NOMO-1 treated with DMSO at 0.1 percent for 48 hours (cell line): ENCODE results near the gene PIP4P1.
A peak's percentile ranks its signal among the peaks of the same experiment; 100 is the strongest.
"Not testable (repeated sequence)": the region's sequence is repeated elsewhere in the genome, so short reads cannot be mapped to it uniquely, and the experiment has no call there.

Source experiments
- DNase-seq: peaks from one replicate; lab custom pipeline; 2025; ENCODE audit not compliant: unreplicated experiment; lab: John Stamatoyannopoulos, UW

The PIP4P1 gene

GRCh38 chr14:20461225-20462141 is at the start of gene PIP4P1:
Gene PIP4P1 (minus strand): TSS chr14:20461434. CDS start chr14:20461325, 109 bp downstream.
- DNase-seq: peak; percentile 100

GRCh38 chr14:20508367-20508766 is 47.1 kb upstream of the PIP4P1 start:
- no peak for DNase-seq

- not testable (repeated sequence) for DNase-seq
These were observed 46.3 kb upstream of the PIP4P1 start for GRCh38 chr14:20507537-20507936.

GRCh38 chr14:20506752-20507151 is 45.5 kb upstream of the PIP4P1 start:
- not testable (repeated sequence) for DNase-seq

- DNase-seq: not testable (repeated sequence)
These were observed 45.0 kb upstream of the PIP4P1 start for GRCh38 chr14:20506276-20506675.

GRCh38 chr14:20503898-20504297 is 42.7 kb upstream of the PIP4P1 start:
- peak; percentile 26 for DNase-seq

GRCh38 chr14:20501346-20501745 is 40.1 kb upstream of the PIP4P1 start:
- DNase-seq: no peak

GRCh38 chr14:20499881-20500280 is 38.6 kb upstream of the PIP4P1 start:
- no peak for DNase-seq

- DNase-seq: peak; percentile 15
These were observed 37.9 kb upstream of the PIP4P1 start for GRCh38 chr14:20499108-20499507.

- DNase-seq: peak; percentile 63
These were observed 37.4 kb upstream of the PIP4P1 start for GRCh38 chr14:20498622-20499021.

GRCh38 chr14:20494935-20495766 is 33.9 kb upstream of the PIP4P1 start:
- DNase-seq: peak; percentile 50

- peak; percentile 78 for DNase-seq
These were observed 32.4 kb upstream of the PIP4P1 start for GRCh38 chr14:20493634-20494033.

GRCh38 chr14:20492486-20492885 is 31.3 kb upstream of the PIP4P1 start:
- no peak for DNase-seq

GRCh38 chr14:20490563-20490962 is 29.3 kb upstream of the PIP4P1 start:
- no peak for DNase-seq

GRCh38 chr14:20489093-20489994 is 28.1 kb upstream of the PIP4P1 start:
- DNase-seq: peak; percentile 69

- DNase-seq: no peak
These were observed 26.1 kb upstream of the PIP4P1 start for GRCh38 chr14:20487396-20487725.

- peak; percentile 26 for DNase-seq
These were observed 25.6 kb upstream of the PIP4P1 start for GRCh38 chr14:20486684-20487395.

GRCh38 chr14:20485900-20486299 is 24.7 kb upstream of the PIP4P1 start:
- no peak for DNase-seq

GRCh38 chr14:20482382-20482781 is 21.1 kb upstream of the PIP4P1 start:
- no peak for DNase-seq

GRCh38 chr14:20478894-20479293 is 17.7 kb upstream of the PIP4P1 start:
- no peak for DNase-seq
